ENCODE measurements around the gene SH2D3C.

The SH2D3C gene

DNA sequence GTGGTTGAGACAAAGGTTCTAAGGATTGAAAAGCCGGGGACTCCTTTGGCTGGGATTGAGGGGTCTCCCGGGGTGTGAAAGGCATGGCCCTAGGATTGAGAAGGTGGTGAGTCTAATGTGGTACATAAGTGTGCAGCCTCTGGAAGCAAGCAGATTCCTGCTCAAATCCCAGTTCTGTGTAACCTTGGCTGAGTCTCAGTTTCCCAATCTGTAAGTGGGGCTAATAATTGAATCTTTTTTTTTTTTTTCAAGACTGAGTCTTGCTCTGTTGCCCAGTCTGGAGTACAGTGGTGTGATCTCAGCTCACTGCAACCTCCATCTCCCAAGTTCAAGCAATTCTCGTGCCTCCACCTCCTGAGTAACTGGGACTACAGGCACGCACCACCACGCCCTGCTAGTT lies 5.9 kb downstream of the SH2D3C start:
- TF ChIP-seq, protein P1, sequence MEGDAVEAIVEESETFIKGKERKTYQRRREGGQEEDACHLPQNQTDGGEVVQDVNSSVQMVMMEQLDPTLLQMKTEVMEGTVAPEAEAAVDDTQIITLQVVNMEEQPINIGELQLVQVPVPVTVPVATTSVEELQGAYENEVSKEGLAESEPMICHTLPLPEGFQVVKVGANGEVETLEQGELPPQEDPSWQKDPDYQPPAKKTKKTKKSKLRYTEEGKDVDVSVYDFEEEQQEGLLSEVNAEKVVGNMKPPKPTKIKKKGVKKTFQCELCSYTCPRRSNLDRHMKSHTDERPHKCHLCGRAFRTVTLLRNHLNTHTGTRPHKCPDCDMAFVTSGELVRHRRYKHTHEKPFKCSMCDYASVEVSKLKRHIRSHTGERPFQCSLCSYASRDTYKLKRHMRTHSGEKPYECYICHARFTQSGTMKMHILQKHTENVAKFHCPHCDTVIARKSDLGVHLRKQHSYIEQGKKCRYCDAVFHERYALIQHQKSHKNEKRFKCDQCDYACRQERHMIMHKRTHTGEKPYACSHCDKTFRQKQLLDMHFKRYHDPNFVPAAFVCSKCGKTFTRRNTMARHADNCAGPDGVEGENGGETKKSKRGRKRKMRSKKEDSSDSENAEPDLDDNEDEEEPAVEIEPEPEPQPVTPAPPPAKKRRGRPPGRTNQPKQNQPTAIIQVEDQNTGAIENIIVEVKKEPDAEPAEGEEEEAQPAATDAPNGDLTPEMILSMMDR (IDR thresholded peaks at IDR 0.05) = no peak
- intact Hi-C loops (cut with DNase I; ENCODE audit: low total_unique reads) = no loop called here
- H3K4me1 ChIP-seq = peaks cover 0 to 15% (median 10%) of the 10 kb centered on the region in 4 donors
- H3K27ac ChIP-seq = no peak overlapping the region
- no peak for DNase-seq
- H3K4me3 ChIP-seq = no peak overlapping the region
- no peaks in the 10 kb centered on the region for H3K9me3 ChIP-seq
- peaks cover 0 to 3% of the 10 kb centered on the region in 2 donors for H3K27me3 ChIP-seq
- H3K36me3 ChIP-seq = no peaks in the 10 kb centered on the region

DNA sequence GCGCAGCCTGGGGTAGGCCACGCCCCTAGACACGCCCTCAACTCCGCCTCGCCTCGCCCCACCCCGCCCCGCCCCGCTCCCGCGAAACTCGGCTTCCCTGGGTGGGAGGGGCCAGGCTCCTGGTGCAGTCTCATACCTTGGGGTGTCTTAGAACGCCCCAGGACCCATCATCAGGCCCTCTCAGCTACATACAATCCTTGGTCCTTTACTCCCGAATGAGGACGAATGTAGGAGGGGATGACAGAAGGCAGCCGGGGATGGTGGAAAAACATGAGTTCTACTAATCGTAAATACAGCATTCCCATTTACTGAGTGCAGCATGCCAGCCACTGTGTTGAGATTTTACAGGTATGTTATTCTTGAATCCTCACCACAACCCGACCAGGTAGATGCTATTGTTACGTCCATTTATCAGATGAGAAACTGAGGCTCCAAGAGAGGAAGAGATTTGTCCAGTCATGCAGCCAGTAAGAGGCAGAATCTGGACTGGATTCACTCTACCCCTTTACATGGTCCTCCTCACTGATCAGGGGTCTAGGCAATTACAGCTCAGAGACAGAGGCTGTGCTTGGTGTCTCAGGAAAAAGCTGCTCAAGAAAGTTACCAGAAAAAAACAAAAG lies 6.8 kb downstream of the SH2D3C start:
- Histone ChIP-seq H3K27me3 (peaks cover 0 to 3% of the 10 kb centered on the region in 2 donors), H3K4me3 (peak overlapping the region; percentile 50 to 55), H3K4me1 (peaks cover 0 to 15% (median 10%) of the 10 kb centered on the region in 4 donors), H3K27ac (peak overlapping the region; percentile 26 to 64), H3K9me3 (no peaks in the 10 kb centered on the region), H3K36me3 (no peaks in the 10 kb centered on the region)
- no peak for DNase-seq
- intact Hi-C loops (cut with DNase I; ENCODE audit: low total_unique reads) = no loop called here
- TF ChIP-seq, protein P1 (IDR thresholded peaks at IDR 0.05) = no peak

DNA sequence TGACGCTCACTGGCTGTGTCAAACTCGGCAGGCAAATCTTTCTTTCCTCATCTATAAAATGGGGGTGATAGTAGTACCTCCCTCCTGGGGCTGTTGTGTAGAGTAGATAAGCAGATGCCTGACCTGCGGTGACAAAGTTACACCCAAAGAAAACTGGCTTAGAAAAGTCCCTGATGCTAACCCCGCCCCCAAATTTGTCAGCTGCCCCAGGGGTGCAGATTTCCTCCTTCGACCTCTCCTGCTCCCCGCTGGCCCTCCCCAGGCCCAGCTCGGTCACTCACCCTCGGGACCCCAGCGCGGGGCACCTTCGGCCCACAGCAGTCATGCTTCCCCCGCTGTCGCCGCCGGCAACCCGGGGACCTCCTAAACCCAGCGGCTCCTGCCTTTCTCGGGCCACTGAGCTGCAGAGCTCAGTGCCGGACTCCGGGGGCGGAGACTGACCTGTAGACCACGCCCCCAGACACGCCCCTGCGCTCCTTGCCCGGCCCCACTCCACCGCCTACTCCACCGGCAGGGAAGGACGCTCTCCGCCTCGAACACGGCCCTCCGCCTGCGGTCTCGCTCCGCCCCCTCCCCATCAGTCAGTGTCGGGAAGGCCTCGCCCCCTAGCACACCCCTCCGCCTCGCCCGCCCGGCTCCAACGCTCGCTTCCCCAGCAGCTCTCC lies 7.4 kb downstream of the SH2D3C start:
- Histone ChIP-seq H3K9me3 (no peaks in the 10 kb centered on the region), H3K4me3 (peak overlapping the region; percentile 50 to 55), H3K27ac (peak overlapping the region; percentile 26 to 64), H3K27me3 (peaks cover 0 to 2% of the 10 kb centered on the region in 2 donors), H3K4me1 (peaks cover 0 to 15% (median 10%) of the 10 kb centered on the region in 4 donors), H3K36me3 (no peaks in the 10 kb centered on the region)
- TF ChIP-seq, protein P1 (IDR thresholded peaks at IDR 0.05) = no peak
- intact Hi-C loops (cut with DNase I; ENCODE audit: low total_unique reads) = no loop called here
- peak; percentile 98 to 99 for DNase-seq

DNA sequence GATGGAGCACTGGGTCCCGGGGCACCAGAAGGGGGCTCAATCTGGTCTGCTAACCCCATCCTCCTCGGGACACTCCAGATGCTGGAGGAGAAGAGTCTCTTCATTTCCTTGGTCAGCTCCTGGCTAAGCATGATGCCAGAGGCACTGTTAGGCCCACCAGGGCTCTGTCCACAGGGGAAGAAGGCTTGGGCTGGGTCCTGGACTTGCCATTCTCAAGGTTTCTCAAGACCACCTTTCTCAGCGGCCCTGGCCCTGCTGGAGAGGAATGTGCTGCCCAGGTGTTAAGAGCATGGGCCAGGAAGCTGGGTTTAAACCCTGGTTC lies 7.9 kb downstream of the SH2D3C start:
- H3K4me1 ChIP-seq = peaks cover 0 to 15% (median 10%) of the 10 kb centered on the region in 4 donors
- peak overlapping the region in 1 of 2 donors; percentile 64 for H3K27ac ChIP-seq
- no peaks in the 10 kb centered on the region for H3K36me3 ChIP-seq
- no peak for DNase-seq
- TF ChIP-seq, protein P1 (IDR thresholded peaks at IDR 0.05) = no peak
- intact Hi-C loops (cut with DNase I; ENCODE audit: low total_unique reads) = no loop called here
- peak overlapping the region; percentile 50 to 55 for H3K4me3 ChIP-seq
- H3K9me3 ChIP-seq = no peaks in the 10 kb centered on the region
- H3K27me3 ChIP-seq = peaks cover 0 to 7% of the 10 kb centered on the region in 2 donors

DNA sequence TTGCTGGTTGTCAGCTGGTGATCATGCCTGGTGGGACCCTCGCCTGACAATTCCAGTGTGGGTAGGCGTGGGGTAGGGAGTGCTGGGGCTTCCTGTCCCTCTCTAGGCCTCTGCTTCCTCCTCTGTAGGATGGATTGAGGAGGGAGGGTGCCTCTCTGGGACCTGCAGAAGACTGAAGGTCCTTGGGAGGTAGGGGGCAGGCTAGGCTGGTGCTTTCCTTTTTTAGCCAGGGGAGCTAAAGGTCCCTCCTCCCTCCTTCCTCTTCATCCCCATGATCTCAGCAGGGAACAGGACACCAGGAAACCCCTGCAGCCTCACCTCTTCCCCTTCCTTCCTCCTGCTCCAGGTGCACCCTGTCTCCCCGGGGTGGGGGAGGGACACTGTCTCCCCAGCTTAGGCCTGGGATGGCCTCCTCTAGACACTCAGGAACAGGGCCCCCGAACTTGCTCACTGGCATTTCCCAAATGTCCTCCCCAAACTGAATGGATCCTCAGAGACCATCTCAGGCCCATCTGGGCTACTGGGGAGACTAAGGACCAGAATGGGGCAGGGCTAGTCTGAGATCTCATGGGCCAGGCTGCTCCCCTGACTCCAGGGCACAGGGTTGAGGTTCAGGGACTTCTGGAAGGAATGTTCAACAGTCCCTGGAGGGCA lies 8.4 kb downstream of the SH2D3C start:
- Histone ChIP-seq H3K4me3 (peak overlapping the region; percentile 50 to 55), H3K9me3 (no peaks in the 10 kb centered on the region), H3K36me3 (no peaks in the 10 kb centered on the region), H3K27me3 (peaks cover 0 to 12% of the 10 kb centered on the region in 2 donors), H3K27ac (peak overlapping the region in 1 of 2 donors; percentile 64), H3K4me1 (peaks cover 0 to 15% (median 10%) of the 10 kb centered on the region in 4 donors)
- intact Hi-C loops (cut with DNase I; ENCODE audit: low total_unique reads) = no loop called here
- DNase-seq = no peak
- TF ChIP-seq, protein P1 (IDR thresholded peaks at IDR 0.05) = no peak
